ENCODE measurements around the gene HOXA7. TPM values are rescaled to one million over a fixed set of nuclear protein-coding genes. Genes with fewer than 3 reads are reported as not detected.

HOXA7 gene
- total RNA-seq, 1 experiment from 2014 or later, result 7.5 TPM

DNA sequence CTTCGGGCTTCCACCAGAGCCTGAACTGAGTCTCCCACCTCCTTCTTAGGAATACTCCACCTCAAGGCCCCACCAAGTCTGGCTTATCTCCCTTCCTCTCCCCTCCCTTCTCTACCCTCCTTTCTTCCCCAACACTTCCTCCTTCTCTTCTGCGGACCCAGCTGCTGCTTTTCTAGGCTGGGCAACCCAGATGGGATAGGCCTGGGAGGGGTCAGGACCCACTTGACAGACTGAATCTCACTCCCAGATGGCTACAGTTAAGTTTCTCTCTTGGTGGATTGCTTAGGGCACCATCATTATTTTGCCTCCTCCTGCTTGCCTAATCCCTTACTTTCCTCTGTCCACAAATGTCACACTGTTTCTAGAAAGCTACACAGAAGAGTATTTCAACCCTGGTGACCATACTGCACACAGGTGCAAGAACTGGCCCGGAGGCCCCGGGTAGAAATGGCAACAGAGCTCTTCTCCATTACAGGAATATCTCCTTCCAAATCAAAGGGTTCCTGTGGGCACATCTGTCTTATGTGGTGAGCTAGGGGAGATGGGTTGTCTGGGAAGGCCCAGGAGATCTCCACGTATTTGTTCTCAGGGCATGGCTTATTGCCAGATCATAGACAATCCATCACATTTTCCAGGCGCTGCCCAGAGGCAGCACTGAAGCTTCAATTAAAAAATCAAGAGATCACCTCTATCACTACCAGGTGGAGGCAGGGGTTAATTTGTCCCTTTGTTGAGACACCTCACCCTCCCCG lies 33.7 kb upstream of the HOXA7 start:
- Histone ChIP-seq H4K20me1 (ENCODE audit: insufficient read depth, low read depth, low read length) (no peaks in the 10 kb centered on the region), H3K79me2 (ENCODE audit: low read length) (no peaks in the 10 kb centered on the region), H3K9me3 (ENCODE audit: low read length) (no peaks in the 10 kb centered on the region), H3K4me3 (ENCODE audit: low read length) (no peak overlapping the region), H3K4me1 (ENCODE audit: low read length) (no peaks in the 10 kb centered on the region), H3K27me3 (ENCODE audit: low read length) (no peaks in the 10 kb centered on the region), H3K9me2 (replicated peaks; ENCODE audit: insufficient read depth, low read length) (no peaks in the 10 kb centered on the region), H3K9ac (ENCODE audit: low read length) (no peak overlapping the region), H3K4me2 (ENCODE audit: low read depth, low read length, poor library complexity, severe bottlenecking) (no peak overlapping the region), H3K36me3 (ENCODE audit: insufficient read depth, low read length) (no peaks in the 10 kb centered on the region), H2AFZ (ENCODE audit: low read length) (no peak overlapping the region), H3K27ac (ENCODE audit: low read length) (no peak overlapping the region)
- DNase-seq, result no peak

DNA sequence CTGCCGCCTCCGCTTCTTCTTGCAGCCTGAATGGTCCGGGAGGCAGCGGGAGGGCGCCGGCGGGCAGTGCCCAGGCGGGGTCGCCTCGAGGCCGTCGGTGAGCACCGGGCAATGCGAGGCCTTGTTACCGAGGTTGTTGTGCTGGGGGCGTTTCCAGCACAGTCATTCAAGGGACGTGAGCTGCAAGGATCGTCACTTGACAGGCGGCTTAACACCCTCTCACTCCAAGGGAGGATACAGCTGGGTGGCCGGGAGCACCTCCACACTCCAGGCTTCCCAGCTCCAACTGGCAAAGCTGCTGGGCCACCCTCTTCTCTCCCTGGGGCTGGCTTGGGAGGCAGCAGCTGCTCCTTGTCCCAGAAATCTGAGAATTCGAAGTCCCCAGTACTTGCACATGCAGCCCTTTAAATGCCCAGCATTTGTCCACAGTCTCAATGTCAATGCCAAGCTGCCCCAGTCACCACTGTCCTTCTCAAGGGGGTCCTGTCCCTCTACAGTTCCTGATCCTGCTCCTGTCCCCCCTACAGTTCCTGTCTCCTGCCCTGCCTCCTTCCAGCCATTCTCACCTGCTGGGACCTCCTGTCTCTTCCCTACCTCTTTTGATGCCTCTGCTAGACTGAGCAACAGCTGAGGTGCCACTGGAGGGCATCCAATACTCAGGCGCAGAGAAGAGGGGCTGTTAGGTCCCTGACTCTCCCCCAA lies 33.0 kb upstream of the HOXA7 start:
- no peaks in the 10 kb centered on the region for H3K9me3 ChIP-seq (ENCODE audit: low read length)
- H3K36me3 ChIP-seq (ENCODE audit: insufficient read depth, low read length), result no peaks in the 10 kb centered on the region
- no peaks in the 10 kb centered on the region for H3K9me2 ChIP-seq (replicated peaks; ENCODE audit: insufficient read depth, low read length)
- H2AFZ ChIP-seq (ENCODE audit: low read length), result no peak overlapping the region
- no peak overlapping the region for H3K27ac ChIP-seq (ENCODE audit: low read length)
- H3K79me2 ChIP-seq (ENCODE audit: low read length), result no peaks in the 10 kb centered on the region
- DNase-seq, result no peak
- H3K27me3 ChIP-seq (ENCODE audit: low read length), result no peaks in the 10 kb centered on the region
- H3K4me3 ChIP-seq (ENCODE audit: low read length), result no peak overlapping the region
- H3K4me1 ChIP-seq (ENCODE audit: low read length), result no peaks in the 10 kb centered on the region
- H4K20me1 ChIP-seq (ENCODE audit: insufficient read depth, low read depth, low read length), result no peaks in the 10 kb centered on the region
- H3K9ac ChIP-seq (ENCODE audit: low read length), result no peak overlapping the region
- H3K4me2 ChIP-seq (ENCODE audit: low read depth, low read length, poor library complexity, severe bottlenecking), result no peak overlapping the region

DNA sequence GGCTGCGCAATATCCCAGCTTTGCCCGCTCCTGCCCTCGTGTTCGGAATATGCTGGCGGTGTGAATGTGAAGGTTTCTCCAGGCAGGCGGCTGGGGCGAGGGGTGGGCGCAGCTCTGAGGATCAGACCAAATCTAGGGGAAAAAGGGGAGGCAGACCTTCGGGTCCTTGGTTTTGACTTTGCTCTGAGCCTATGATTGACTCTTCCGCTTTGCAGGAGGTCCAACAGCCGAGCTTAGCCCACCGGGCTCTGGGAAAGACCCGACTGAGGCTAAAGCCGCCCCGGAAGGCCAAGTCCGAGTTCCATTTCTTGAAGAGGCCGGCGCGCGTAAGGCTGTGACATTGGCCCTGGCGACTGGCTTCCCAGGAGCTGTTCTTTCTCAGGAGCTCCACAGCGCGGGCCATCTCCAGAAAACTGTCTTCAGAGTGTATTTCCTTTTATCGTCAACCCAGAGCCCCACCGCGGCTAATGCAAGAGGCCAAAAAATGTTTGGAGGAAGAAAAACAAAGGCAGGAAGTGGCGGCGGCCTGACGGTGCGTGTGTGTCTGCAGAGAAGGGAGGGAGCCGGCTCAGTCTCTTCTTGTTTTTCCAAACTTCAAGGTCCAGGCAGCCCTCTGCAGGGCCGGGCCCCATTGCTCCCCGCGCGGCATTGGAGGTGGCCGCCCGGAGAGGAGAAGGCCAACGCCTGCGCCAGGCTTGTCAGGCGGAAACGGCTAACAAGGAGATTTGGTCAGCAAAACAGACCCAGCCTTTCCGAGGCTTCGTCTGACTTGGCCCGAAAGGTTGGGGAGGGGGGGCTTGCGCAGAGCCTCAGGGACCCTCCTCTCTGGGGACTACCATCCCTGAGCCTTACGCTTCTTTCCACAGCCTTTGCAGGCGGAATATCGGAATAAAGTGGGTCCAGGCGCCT lies 32.2 kb upstream of the HOXA7 start:
- Histone ChIP-seq H2AFZ (ENCODE audit: low read length) (no peak overlapping the region), H3K27ac (ENCODE audit: low read length) (no peak overlapping the region), H3K9ac (ENCODE audit: low read length) (no peak overlapping the region), H3K36me3 (ENCODE audit: insufficient read depth, low read length) (no peaks in the 10 kb centered on the region), H3K4me1 (ENCODE audit: low read length) (no peaks in the 10 kb centered on the region), H3K27me3 (ENCODE audit: low read length) (no peaks in the 10 kb centered on the region), H3K9me3 (ENCODE audit: low read length) (no peaks in the 10 kb centered on the region), H3K79me2 (ENCODE audit: low read length) (no peaks in the 10 kb centered on the region), H4K20me1 (ENCODE audit: insufficient read depth, low read depth, low read length) (no peaks in the 10 kb centered on the region), H3K4me2 (ENCODE audit: low read depth, low read length, poor library complexity, severe bottlenecking) (no peak overlapping the region), H3K4me3 (ENCODE audit: low read length) (no peak overlapping the region), H3K9me2 (replicated peaks; ENCODE audit: insufficient read depth, low read length) (no peaks in the 10 kb centered on the region)
- no peak for DNase-seq

DNA sequence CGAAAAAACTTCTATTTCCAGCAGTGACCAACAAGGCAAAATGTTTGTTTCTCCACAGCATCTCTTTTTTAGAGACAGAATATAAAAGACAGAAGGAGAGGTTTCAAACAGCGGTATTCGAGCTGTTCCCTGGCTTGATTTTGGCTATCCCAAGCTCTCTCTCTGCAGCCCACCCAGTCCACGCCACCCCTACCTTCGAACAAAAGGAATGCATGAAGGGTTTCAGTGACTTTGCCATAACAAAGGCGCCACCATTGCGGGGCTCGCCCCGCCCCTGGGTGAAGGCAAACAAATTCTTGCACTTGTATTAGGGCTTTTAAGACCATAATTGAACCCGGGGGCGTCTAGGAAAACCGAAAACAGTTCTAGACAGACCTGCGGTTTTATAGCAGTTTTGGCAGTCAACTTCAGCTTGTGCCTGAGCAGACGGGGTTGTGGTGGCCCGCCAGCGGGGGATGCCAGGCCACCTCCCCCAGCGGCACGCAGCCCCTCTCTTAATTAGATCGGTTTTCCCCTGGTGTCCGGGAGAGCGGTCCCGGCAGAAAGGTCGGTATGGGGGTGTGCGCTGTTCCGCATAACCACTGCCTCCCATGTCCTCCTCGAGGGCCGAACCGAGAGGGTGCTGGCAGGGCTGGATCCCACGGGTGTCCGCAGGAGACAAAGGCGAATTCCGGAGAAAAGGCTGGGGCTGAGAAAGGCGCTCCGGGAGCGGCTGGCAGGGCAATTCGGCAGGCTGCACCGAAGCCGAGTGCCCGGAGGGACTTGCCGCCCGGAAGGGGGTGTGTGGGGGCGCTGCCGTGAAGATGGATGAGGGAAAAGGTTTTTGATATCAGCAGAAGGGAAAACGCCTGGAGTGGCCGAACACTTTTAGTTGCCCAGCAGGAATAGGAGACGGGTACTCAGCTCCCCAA lies 31.3 kb upstream of the HOXA7 start:
- Histone ChIP-seq H3K79me2 (ENCODE audit: low read length) (no peaks in the 10 kb centered on the region), H3K27me3 (ENCODE audit: low read length) (no peaks in the 10 kb centered on the region), H3K4me2 (ENCODE audit: low read depth, low read length, poor library complexity, severe bottlenecking) (no peak overlapping the region), H3K9me3 (ENCODE audit: low read length) (no peaks in the 10 kb centered on the region), H3K4me1 (ENCODE audit: low read length) (no peaks in the 10 kb centered on the region), H3K9me2 (replicated peaks; ENCODE audit: insufficient read depth, low read length) (no peaks in the 10 kb centered on the region), H3K36me3 (ENCODE audit: insufficient read depth, low read length) (no peaks in the 10 kb centered on the region), H4K20me1 (ENCODE audit: insufficient read depth, low read depth, low read length) (no peaks in the 10 kb centered on the region), H3K4me3 (ENCODE audit: low read length) (no peak overlapping the region), H2AFZ (ENCODE audit: low read length) (no peak overlapping the region), H3K9ac (ENCODE audit: low read length) (no peak overlapping the region), H3K27ac (ENCODE audit: low read length) (no peak overlapping the region)
- DNase-seq, result no peak

DNA sequence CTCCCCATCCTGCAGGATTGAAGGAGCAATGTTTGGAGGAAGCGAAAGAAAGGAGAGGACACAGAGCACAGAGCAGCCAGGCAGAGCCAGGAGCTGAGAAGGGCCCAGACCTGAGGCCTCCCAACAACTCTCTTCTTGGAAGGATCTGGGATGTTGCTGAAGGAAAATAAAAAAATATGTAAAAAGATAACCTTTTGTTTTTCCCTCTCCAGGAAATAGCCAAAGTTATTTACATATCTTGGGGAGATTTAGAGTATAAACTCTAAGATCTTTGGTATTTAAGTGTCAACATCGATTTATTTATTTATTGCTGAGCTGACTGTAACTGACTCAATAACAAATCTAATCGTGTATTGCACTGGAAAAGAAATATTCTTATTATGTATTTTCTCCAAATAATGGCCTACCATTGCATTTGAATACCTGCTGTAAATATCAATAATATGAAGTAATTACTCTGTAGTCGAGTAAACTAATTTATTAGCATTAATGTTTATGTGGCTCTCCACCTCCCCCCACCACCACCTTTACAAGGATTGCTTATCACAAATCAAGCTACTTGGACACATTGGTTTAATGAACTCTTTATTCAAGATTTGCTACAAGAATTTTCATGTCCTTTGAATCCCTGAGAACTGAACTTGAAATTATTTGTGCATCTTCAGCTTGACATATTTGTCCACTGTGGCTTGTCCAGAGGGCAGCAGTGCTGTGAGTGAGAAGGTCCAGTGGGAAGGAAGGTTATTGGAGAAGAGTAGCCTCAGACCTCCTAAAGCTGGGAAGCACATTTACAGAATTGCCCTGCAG lies 30.4 kb upstream of the HOXA7 start:
- no peak overlapping the region for H3K4me2 ChIP-seq (ENCODE audit: low read depth, low read length, poor library complexity, severe bottlenecking)

DNA sequence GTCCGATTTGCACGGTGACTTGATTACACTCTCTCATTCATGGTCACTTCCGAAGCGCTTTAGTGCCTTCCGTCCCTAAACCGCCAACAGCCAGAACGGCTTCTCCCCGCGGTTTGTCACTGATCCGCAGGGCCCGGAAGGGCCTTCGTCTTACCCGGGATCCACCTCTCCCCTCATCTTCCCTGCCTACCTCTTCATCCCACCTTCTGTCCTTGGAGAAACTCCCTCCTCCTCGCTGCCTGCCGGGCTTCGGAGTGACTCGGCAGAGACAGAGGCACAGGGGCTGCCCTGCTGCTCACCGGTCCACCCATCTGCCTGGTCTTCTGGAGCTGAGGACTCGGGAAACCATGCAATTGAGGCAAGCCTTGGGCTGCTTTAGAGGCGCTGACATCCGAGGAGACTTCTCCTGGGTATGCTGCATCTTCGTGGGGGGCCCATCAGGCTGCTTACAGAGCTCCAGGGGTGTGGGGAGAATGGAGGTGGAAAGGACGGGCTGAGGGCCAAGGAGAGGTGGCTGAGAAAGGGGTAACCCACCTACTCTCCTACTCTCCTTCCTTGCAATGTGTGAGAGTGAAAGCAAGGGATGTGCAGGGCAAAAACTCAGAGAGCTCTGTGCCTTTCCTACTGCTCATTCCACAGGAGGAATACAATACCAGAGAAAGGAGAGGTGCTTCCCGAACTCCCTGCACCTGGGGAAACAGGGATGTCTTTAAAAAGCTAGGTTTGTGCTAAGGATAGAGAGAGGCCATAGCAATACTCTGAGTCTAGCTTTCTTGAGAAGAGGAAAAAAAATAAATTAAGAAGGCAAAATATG lies 29.6 kb upstream of the HOXA7 start:
- no peaks in the 10 kb centered on the region for H3K27me3 ChIP-seq (ENCODE audit: low read length)
- no peak overlapping the region for H3K9ac ChIP-seq (ENCODE audit: low read length)
- no peaks in the 10 kb centered on the region for H4K20me1 ChIP-seq (ENCODE audit: insufficient read depth, low read depth, low read length)
- H3K9me3 ChIP-seq (ENCODE audit: low read length), result no peaks in the 10 kb centered on the region
- no peak for DNase-seq
- H3K4me3 ChIP-seq (ENCODE audit: low read length), result no peak overlapping the region
- H3K4me2 ChIP-seq (ENCODE audit: low read depth, low read length, poor library complexity, severe bottlenecking), result no peak overlapping the region
- no peaks in the 10 kb centered on the region for H3K36me3 ChIP-seq (ENCODE audit: insufficient read depth, low read length)
- H3K27ac ChIP-seq (ENCODE audit: low read length), result no peak overlapping the region
- H3K4me1 ChIP-seq (ENCODE audit: low read length), result no peaks in the 10 kb centered on the region
- no peak overlapping the region for H2AFZ ChIP-seq (ENCODE audit: low read length)
- H3K9me2 ChIP-seq (replicated peaks; ENCODE audit: insufficient read depth, low read length), result no peaks in the 10 kb centered on the region
- H3K79me2 ChIP-seq (ENCODE audit: low read length), result no peaks in the 10 kb centered on the region

More for the DNA sequence above, 30.4 kb upstream of the HOXA7 start:
- Histone ChIP-seq H3K27me3 (ENCODE audit: low read length) (no peaks in the 10 kb centered on the region), H4K20me1 (ENCODE audit: insufficient read depth, low read depth, low read length) (no peaks in the 10 kb centered on the region), H3K9me3 (ENCODE audit: low read length) (no peaks in the 10 kb centered on the region), H3K27ac (ENCODE audit: low read length) (no peak overlapping the region), H2AFZ (ENCODE audit: low read length) (no peak overlapping the region), H3K9me2 (replicated peaks; ENCODE audit: insufficient read depth, low read length) (no peaks in the 10 kb centered on the region), H3K79me2 (ENCODE audit: low read length) (no peaks in the 10 kb centered on the region), H3K9ac (ENCODE audit: low read length) (no peak overlapping the region), H3K4me3 (ENCODE audit: low read length) (no peak overlapping the region), H3K36me3 (ENCODE audit: insufficient read depth, low read length) (no peaks in the 10 kb centered on the region), H3K4me1 (ENCODE audit: low read length) (no peaks in the 10 kb centered on the region)
- DNase-seq, result no peak
